ENCODE measurements around the gene SLC41A2.
"Not testable (repeated sequence)": the region's sequence is repeated elsewhere in the genome, so short reads cannot be mapped to it uniquely, and the experiment has no call there.

- not testable (repeated sequence) for TF ChIP-seq BHLHE40 (IDR thresholded peaks at IDR 0.05; ENCODE audit: borderline replicate concordance); TARDBP (IDR thresholded peaks at IDR 0.05); PKNOX1 (IDR thresholded peaks at IDR 0.05); SUZ12 (IDR thresholded peaks at IDR 0.05); SP1 (IDR thresholded peaks at IDR 0.05); ELF4 (IDR thresholded peaks at IDR 0.05); FOXK2 (IDR thresholded peaks at IDR 0.05); ZNF384 (IDR thresholded peaks at IDR 0.05); FOXM1 (IDR thresholded peaks at IDR 0.05; ENCODE audit: borderline replicate concordance)
These were observed 14.7 kb downstream of the SLC41A2 start for GRCh38 chr12:104943401-104943800.

Measured in HEK293T (cell line).